ENCODE results near the gene PNKD.

DNA sequence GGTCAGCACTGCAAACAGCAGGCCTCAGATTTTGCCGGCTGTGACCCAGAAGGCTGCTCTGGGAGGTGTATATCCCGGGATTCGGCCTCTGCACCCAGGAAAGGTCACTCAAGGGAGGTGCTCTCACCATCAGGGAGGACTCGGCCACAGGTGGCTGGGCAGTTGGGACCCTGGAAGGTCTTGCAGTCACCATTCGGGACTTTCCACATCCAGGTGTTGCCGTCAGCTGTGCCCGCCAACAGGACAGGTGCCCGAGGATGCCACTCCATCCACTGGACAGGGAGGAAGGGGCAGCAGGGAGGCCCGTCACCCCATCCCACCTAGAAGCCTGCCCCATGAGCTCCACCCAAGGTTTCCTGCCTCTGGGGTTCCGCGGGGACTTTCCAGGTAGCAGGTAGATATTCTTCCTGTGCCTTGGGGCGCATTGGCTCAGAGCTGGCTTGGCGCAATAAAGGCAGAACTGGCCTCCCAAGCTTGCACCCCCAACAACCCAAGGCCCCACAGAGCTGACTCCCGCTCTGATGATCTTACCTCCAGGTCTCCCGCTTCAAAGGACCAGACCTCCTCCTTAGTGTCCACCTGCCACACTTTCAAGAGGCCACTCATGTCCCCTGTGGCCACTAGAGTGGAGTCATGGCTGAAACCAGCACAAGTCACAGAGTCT is 3.9 kb upstream of the PNKD start:
- TF ChIP-seq, protein P1, sequence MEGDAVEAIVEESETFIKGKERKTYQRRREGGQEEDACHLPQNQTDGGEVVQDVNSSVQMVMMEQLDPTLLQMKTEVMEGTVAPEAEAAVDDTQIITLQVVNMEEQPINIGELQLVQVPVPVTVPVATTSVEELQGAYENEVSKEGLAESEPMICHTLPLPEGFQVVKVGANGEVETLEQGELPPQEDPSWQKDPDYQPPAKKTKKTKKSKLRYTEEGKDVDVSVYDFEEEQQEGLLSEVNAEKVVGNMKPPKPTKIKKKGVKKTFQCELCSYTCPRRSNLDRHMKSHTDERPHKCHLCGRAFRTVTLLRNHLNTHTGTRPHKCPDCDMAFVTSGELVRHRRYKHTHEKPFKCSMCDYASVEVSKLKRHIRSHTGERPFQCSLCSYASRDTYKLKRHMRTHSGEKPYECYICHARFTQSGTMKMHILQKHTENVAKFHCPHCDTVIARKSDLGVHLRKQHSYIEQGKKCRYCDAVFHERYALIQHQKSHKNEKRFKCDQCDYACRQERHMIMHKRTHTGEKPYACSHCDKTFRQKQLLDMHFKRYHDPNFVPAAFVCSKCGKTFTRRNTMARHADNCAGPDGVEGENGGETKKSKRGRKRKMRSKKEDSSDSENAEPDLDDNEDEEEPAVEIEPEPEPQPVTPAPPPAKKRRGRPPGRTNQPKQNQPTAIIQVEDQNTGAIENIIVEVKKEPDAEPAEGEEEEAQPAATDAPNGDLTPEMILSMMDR (conservative IDR thresholded peaks at IDR 0.05; ENCODE audit: low read length): no peak
- no peak for TF ChIP-seq EZH2phosphoT487 (IDR thresholded peaks at IDR 0.05; ENCODE audit: borderline replicate concordance, low read depth, low read length)
